ENCODE results near the gene GMPS. TPM values are rescaled to one million over a fixed set of nuclear protein-coding genes. Genes with fewer than 3 reads are reported as not detected.

The GMPS gene
- total and polyA plus RNA-seq, 2 experiments from 2014 or later = 49.0 to 65.1 TPM

DNA sequence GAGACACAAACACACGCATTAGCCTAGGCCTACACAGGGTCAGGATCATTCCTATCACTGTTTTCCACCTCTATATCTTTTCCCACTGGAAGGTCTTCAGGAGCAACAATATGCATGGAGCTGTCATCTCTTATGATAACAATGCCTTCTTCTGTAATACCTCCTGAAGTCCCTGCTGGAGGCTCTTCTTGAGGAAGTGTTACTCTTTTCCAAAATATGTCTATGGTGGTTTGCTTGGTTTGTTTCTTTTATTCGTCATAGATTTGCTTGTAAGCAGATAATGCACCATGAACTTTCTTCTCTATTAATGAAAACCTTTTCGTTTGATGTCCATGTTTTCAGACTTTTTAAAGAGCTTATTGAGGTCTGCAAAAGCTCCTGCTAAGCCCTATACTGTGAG, 109.3 kb downstream of the GMPS start:
- Histone ChIP-seq H3K4me3 (no peak overlapping the region), H3K4me1 (ENCODE audit: insufficient read depth) (no peaks in the 10 kb centered on the region), H3K9ac (no peak overlapping the region), H2AFZ (no peak overlapping the region), H4K20me1 (ENCODE audit: insufficient read depth) (no peaks in the 10 kb centered on the region), H3F3A (ENCODE audit: insufficient read depth) (no peaks in the 10 kb centered on the region; the same call in 1 of the 2 replicates), H3K9me2 (ENCODE audit: insufficient read depth) (no peaks in the 10 kb centered on the region), H3K27ac (no peak overlapping the region), H3K4me2 (ENCODE audit: unreplicated experiment) (no peak overlapping the region), H3K36me3 (ENCODE audit: low read depth) (no peaks in the 10 kb centered on the region), H3K27me3 (replicated peaks; ENCODE audit: insufficient read depth) (no peaks in the 10 kb centered on the region), H3K79me2 (ENCODE audit: insufficient read depth) (no peaks in the 10 kb centered on the region), H3K9me3 (ENCODE audit: low read depth) (no peaks in the 10 kb centered on the region)
- peak; percentile 15 for DNase-seq
- TF ChIP-seq EZH2phosphoT487 (IDR thresholded peaks at IDR 0.05; ENCODE audit: insufficient read depth, low read depth) (no peak), EZH2 (IDR thresholded peaks at IDR 0.05; ENCODE audit: insufficient read depth, poor library complexity, severe bottlenecking) (no peak)
- in situ Hi-C loops (cut with MboI) = no loop called here
- WGBS, 2 experiments (ENCODE audit: low coverage in 1 of 2, low lambda C conversion rate in 2 of 2, missing lambda C conversion rate in 2 of 2) = 69 to 74% methylated on average over 3 of the region's 3 CpGs

DNA sequence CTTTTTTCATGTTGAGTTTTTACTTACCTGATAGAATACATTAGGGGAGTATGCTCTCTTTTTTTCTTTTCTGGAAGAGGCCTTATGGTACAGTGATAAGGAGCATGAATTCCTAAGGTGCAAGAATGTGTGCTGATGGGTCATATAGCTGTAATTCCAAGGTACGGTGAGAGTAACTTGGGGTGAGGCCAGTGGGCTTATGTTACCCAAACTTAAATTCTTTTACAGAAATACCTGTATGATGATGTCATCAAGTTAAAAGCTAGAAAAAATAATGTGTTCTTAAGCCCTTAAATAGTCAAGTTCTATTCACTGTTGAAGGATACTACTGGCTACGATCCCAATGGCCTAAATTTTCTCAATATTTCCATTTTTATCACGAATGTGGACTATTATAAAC, 111.2 kb downstream of the GMPS start:
- no peaks in the 10 kb centered on the region for H3K27me3 ChIP-seq (replicated peaks; ENCODE audit: insufficient read depth)
- H3K9me2 ChIP-seq (ENCODE audit: insufficient read depth) = no peaks in the 10 kb centered on the region
- no peaks in the 10 kb centered on the region; the same call in 1 of the 2 replicates for H3F3A ChIP-seq (ENCODE audit: insufficient read depth)
- H3K79me2 ChIP-seq (ENCODE audit: insufficient read depth) = no peaks in the 10 kb centered on the region
- H3K4me1 ChIP-seq (ENCODE audit: insufficient read depth) = no peaks in the 10 kb centered on the region
- 68 to 74% methylated on average over 3 of the region's 3 CpGs for WGBS, 2 experiments (ENCODE audit: low coverage in 1 of 2, low lambda C conversion rate in 2 of 2, missing lambda C conversion rate in 2 of 2)
- no peaks in the 10 kb centered on the region for H3K9me3 ChIP-seq (ENCODE audit: low read depth)
- in situ Hi-C loops (cut with MboI) = no loop called here
- TF ChIP-seq EZH2phosphoT487 (IDR thresholded peaks at IDR 0.05; ENCODE audit: insufficient read depth, low read depth) = no peak
- TF ChIP-seq EZH2 (IDR thresholded peaks at IDR 0.05; ENCODE audit: insufficient read depth, poor library complexity, severe bottlenecking) = no peak
- no peak overlapping the region for H3K4me3 ChIP-seq
- no peak overlapping the region for H3K4me2 ChIP-seq (ENCODE audit: unreplicated experiment)
- DNase-seq = no peak
- no peak overlapping the region for H3K9ac ChIP-seq
- H3K27ac ChIP-seq = no peak overlapping the region
- no peaks in the 10 kb centered on the region for H3K36me3 ChIP-seq (ENCODE audit: low read depth)
- no peak overlapping the region for H2AFZ ChIP-seq
- H4K20me1 ChIP-seq (ENCODE audit: insufficient read depth) = no peaks in the 10 kb centered on the region

DNA sequence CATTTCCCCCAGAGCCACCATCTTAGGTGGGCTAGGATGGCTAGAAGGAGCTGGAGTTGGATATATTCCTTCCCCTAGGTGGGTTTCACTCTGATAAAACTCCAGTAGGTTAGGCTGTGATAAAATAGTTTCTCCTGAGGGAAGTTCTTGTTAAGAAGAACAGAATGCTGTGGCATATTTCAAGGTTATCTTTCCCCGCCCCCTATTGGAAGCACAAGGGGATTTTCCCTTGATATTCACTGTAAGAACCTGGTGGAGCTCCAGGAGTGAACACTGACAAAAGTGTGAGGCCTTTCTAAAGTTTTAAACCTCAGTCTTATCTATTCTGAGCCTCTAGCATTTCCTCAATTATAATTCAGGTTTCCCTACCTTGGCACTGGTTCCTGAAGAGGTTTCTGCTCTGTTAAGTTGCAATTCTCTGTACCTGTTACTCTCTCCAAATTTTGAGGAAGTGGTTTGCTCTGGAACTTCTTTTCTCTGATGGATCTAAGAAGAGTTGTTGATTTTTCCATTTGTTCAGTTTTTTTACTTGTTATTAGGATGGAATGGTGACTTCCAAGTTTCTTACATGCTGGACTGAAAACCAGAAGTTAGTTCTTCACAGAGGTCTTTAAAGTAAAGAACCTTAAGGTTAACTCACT, 113.5 kb downstream of the GMPS start:
- Histone ChIP-seq H3K4me3 (no peak overlapping the region), H4K20me1 (ENCODE audit: insufficient read depth) (no peaks in the 10 kb centered on the region), H2AFZ (no peak overlapping the region), H3K9ac (no peak overlapping the region), H3F3A (ENCODE audit: insufficient read depth) (no peaks in the 10 kb centered on the region; the same call in 1 of the 2 replicates), H3K9me2 (ENCODE audit: insufficient read depth) (no peaks in the 10 kb centered on the region), H3K79me2 (ENCODE audit: insufficient read depth) (no peaks in the 10 kb centered on the region), H3K4me2 (ENCODE audit: unreplicated experiment) (no peak overlapping the region), H3K27me3 (replicated peaks; ENCODE audit: insufficient read depth) (no peaks in the 10 kb centered on the region), H3K36me3 (ENCODE audit: low read depth) (no peaks in the 10 kb centered on the region), H3K9me3 (ENCODE audit: low read depth) (no peaks in the 10 kb centered on the region), H3K4me1 (ENCODE audit: insufficient read depth) (no peaks in the 10 kb centered on the region), H3K27ac (no peak overlapping the region)
- no peak for DNase-seq
- 92 to 100% methylated on average over 1 of the region's 1 CpG for WGBS, 2 experiments (ENCODE audit: low coverage in 1 of 2, low lambda C conversion rate in 2 of 2, missing lambda C conversion rate in 2 of 2)
- no peak for TF ChIP-seq EZH2phosphoT487 (IDR thresholded peaks at IDR 0.05; ENCODE audit: insufficient read depth, low read depth)
- no peak for TF ChIP-seq EZH2 (IDR thresholded peaks at IDR 0.05; ENCODE audit: insufficient read depth, poor library complexity, severe bottlenecking)
- in situ Hi-C loops (cut with MboI) = no loop called here

GRCh38 chr3:155984791-155985417, 114.5 kb downstream of the GMPS start:
- H3K4me1 ChIP-seq (ENCODE audit: insufficient read depth) = no peaks in the 10 kb centered on the region
- no peak overlapping the region for H3K27ac ChIP-seq
- no peak overlapping the region for H3K4me2 ChIP-seq (ENCODE audit: unreplicated experiment)
- no peaks in the 10 kb centered on the region for H3K36me3 ChIP-seq (ENCODE audit: low read depth)
- TF ChIP-seq EZH2 (IDR thresholded peaks at IDR 0.05; ENCODE audit: insufficient read depth, poor library complexity, severe bottlenecking) (no peak), EZH2phosphoT487 (IDR thresholded peaks at IDR 0.05; ENCODE audit: insufficient read depth, low read depth) (no peak)
- no peak for DNase-seq
- no peak overlapping the region for H3K4me3 ChIP-seq
- in situ Hi-C loops (cut with MboI) = no loop called here
- no peaks in the 10 kb centered on the region for H4K20me1 ChIP-seq (ENCODE audit: insufficient read depth)
- H2AFZ ChIP-seq = no peak overlapping the region
- H3K27me3 ChIP-seq (replicated peaks; ENCODE audit: insufficient read depth) = no peaks in the 10 kb centered on the region
- H3K9ac ChIP-seq = no peak overlapping the region
- H3K9me2 ChIP-seq (ENCODE audit: insufficient read depth) = no peaks in the 10 kb centered on the region
- WGBS, 2 experiments (ENCODE audit: low coverage in 1 of 2, low lambda C conversion rate in 2 of 2, missing lambda C conversion rate in 2 of 2) = 91 to 96% methylated on average over 6 of the region's 6 CpGs
- no peaks in the 10 kb centered on the region; the same call in 1 of the 2 replicates for H3F3A ChIP-seq (ENCODE audit: insufficient read depth)
- H3K79me2 ChIP-seq (ENCODE audit: insufficient read depth) = no peaks in the 10 kb centered on the region
- H3K9me3 ChIP-seq (ENCODE audit: low read depth) = no peaks in the 10 kb centered on the region

Data from GM23248 (cell line).